HEK293T (cell line): ENCODE measurements around the gene CBFA2T2.

Experiments used
- HDGF ChIP-seq: fragments of 450-650 bp; IDR thresholded peaks from 2 replicates; pipeline ENCODE4 v1.6.1; 2017; ENCODE audit warnings: antibody characterized with exemption, borderline replicate concordance
- LEF1 ChIP-seq: fragments of 450-650 bp; IDR thresholded peaks from 2 replicates; pipeline ENCODE4 v1.6.1; 2017; ENCODE audit warnings: mild to moderate bottlenecking, borderline replicate concordance
- SUZ12 ChIP-seq: fragments of 450-650 bp; IDR thresholded peaks from 2 replicates; pipeline ENCODE4 v1.6.1; 2016; ENCODE audit warnings: mild to moderate bottlenecking

DNA sequence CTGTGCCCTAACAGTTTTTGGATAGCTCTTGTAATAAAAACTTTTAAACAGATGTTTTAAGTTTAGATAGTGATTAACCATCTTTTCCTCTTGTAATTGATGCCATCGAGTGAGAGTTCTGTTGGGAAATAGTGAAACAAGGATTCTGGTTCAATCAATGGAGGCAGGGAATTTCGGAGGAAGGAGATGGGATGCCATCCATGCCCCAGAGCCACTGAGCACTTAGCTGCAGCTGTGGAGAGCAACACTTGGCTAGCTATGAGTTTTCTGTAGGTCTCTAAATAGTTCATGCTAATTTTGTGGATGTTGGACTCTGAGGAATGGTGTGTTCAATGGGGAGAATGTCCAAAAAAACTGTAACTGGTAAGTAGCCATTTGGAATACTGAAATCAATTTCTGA is 16.7 kb downstream of the CBFA2T2 start:
- TF ChIP-seq SUZ12, result no peak
- TF ChIP-seq HDGF, result no peak
- TF ChIP-seq LEF1, result no peak
